HG03045 (cell line): Measurements from ENCODE around the gene INTU.

Experiments
- ATAC-seq: cut with Tn5 transposase; IDR thresholded peaks from one replicate; pipeline ENCODE4 v1.9.1; 2021; ENCODE audit warnings: mild to moderate bottlenecking, moderate library complexity; ENCODE audit not compliant: unreplicated experiment

The INTU gene

GRCh38 chr4:127737295-127737694 lies 104.5 kb downstream of the INTU start:
- ATAC-seq = no peak

DNA sequence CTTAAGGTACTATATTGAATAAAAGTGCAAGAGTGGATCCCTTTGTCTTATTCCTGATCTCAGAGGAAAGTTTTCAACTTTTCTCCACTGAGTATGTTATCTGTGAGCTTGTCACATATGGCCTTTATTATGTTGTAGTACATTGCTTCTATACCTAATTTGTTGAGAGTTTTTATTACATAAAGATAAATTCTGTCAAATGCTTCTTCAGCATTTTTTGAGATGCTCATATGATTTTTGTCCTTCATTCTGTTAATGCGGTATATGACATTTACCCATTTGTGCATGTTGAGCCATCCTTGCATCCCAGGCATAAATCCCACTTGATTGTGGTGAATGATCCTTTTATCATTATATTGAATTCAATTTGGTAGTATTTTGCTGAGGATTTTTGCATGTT lies 108.5 kb downstream of the INTU start:
- ATAC-seq = no peak

DNA sequence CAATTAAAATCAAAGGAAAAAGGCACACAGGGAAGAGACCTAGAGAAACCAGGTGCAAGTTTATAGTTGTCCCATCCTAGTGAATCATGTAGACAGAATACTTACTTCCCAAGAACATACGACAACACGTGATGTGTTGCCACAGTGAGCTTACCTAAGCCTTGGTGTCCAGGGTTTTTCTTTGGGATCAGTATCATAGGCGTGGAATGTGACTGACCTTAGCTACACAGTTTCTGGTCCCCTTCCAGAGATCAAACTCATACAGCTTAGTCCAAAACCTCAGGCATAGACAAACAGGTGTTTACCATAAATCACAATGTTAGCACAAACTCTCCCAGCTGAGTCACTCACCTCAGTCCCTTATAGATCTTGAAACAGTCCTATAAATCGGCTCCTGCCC lies 115.1 kb downstream of the INTU start:
- no peak for ATAC-seq

GRCh38 chr4:127748957-127749356 lies 116.2 kb downstream of the INTU start:
- no peak for ATAC-seq

GRCh38 chr4:127756906-127757305 lies 124.1 kb downstream of the INTU start:
- ATAC-seq = no peak

DNA sequence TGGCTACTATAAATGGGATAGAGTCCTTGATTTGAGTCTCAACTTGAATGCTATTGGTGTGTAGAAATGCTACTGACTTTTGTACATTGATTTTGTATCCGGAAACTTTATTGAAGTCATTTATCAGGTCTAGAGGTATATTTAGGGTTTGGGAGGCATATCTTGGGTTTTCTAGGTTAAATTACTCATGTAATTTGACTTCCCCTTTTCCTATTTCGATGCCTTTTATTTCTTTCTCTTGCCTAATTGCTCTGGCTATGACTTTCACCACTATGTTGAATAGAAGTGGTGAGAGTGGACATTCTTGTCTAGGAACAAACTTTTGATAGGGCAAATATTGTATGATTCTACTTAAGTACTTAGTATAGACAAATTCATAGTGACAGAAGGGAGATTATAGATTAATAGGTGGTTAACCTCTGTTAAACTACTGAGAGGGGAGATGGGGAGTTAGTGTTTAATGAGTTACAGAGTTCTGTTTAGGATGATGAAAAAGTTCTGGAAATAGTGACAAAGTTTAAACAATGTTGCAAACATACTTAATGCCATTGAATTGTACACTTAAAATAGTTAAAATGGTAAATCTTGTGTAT lies 126.6 kb downstream of the INTU start:
- no peak for ATAC-seq

GRCh38 chr4:127759893-127760292 lies 127.1 kb downstream of the INTU start:
- no peak for ATAC-seq

- ATAC-seq = no peak
These were observed 138.9 kb downstream of the INTU start for GRCh38 chr4:127771535-127772275.

- ATAC-seq = no peak
These were observed 140.3 kb downstream of the INTU start for GRCh38 chr4:127772769-127773671.

DNA sequence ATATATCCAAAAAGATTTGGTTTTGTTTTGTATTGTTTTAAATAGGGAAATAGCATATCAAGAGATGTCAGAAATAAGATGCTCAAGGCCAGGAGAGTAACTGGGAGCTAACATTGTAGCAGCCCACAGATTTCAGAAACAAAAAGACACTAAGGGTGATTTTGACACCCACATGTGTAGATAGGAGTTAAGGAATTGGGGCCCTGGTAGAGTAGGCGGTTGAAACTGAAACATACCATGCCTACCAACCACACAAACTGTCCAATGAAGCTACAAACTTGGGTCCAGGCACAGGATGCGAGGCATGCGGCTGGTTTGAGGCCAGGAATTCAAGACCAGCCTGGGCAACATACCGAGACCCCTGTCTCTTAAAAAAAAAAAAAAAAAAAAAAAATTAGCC lies 143.1 kb downstream of the INTU start:
- ATAC-seq = no peak
